ENCODE data around the gene FAM168A.

- no peak for TF ChIP-seq TBP (optimal IDR thresholded peaks at IDR 0.05; ENCODE audit: low read depth, low read length)
- TF ChIP-seq SNRNP70 (optimal IDR thresholded peaks at IDR 0.05; ENCODE audit: low read depth, low read length): no peak
- TF ChIP-seq RAD51 (IDR thresholded peaks at IDR 0.05; ENCODE audit: borderline replicate concordance, low read depth): no peak
- TF ChIP-seq SIN3A (IDR thresholded peaks at IDR 0.05; ENCODE audit: borderline replicate concordance in 2 of 2, control insufficient read depth in 1 of 2, low read depth in 2 of 2, low read length in 2 of 2): no peak
- no peak for TF ChIP-seq ZBTB8A (IDR thresholded peaks at IDR 0.05; ENCODE audit: partially characterized antibody)
- TF ChIP-seq CTCF (IDR thresholded peaks at IDR 0.05 in 2 of 3, conservative IDR thresholded peaks at IDR 0.05 in 1 of 3; ENCODE audit: insufficient read depth in 2 of 3, low read depth in 1 of 3, low read length in 3 of 3): no peak
- TF ChIP-seq CCNT2 (IDR thresholded peaks at IDR 0.05; ENCODE audit: borderline replicate concordance, extremely low read depth, insufficient read length, low read depth, low read length): no peak
- no peak for TF ChIP-seq PYGO2 (tag; IDR thresholded peaks at IDR 0.05)
- no peak for TF ChIP-seq EZH2 (IDR thresholded peaks at IDR 0.05; ENCODE audit: borderline replicate concordance, low read depth, low read length)
- no peak for TF ChIP-seq HINFP (tag; conservative IDR thresholded peaks at IDR 0.05; ENCODE audit: low read depth)
- no peak for TF ChIP-seq POLR2A (conservative IDR thresholded peaks at IDR 0.05)
- TF ChIP-seq TCF7 (IDR thresholded peaks at IDR 0.05; ENCODE audit: borderline replicate concordance): no peak
- no peak for TF ChIP-seq NR2C2 (CRISPR knock-in tag; IDR thresholded peaks at IDR 0.05)
- no peak for TF ChIP-seq NR2C2 (tag; IDR thresholded peaks at IDR 0.05)
- no peak for TF ChIP-seq THRAP3 (IDR thresholded peaks at IDR 0.05; ENCODE audit: borderline replicate concordance)
These were observed 169.2 kb downstream of the FAM168A start for GRCh38 chr11:73428699-73429098.
